Tibial nerve (tissue), 4 donors: Measurements from ENCODE around the gene TSC22D1. TPM values are rescaled to one million over a fixed set of nuclear protein-coding genes. Genes with fewer than 3 reads are reported as not detected.

Source experiments
- DNase-seq, 2 donors: peaks; one replicate each; pipeline ENCODE4 v3.0.0-alpha.2; 2019; ENCODE audit warnings: low spot score in 2 of 2
- H3K27ac ChIP-seq, 4 donors: fragments of 200-600 bp; sonication (generic) in 3 of 4; one replicate each; pipeline ENCODE4 v1.5.1; 2017 to 2019; ENCODE audit warnings: mild to moderate bottlenecking in 1 of 4
- H3K27me3 ChIP-seq, 2 donors: fragments of 200-600 bp; sonication (generic) in 1 of 2; one replicate each; pipeline versions ENCODE4 v1.5.1 to v1.6.0; 2017 to 2019
- H3K36me3 ChIP-seq, 3 donors: fragments of 200-600 bp; sonication (generic); one replicate each; pipeline ENCODE4 v1.5.1; 2018 to 2019
- H3K4me1 ChIP-seq, 4 donors: fragments of 200-600 bp; sonication (generic) in 3 of 4; one replicate each; pipeline ENCODE4 v1.5.1; 2017 to 2019
- H3K4me3 ChIP-seq, 4 donors: fragments of 200-600 bp; sonication (generic) in 3 of 4; one replicate each; pipeline ENCODE4 v1.5.1; 2017 to 2019; ENCODE audit warnings: mild to moderate bottlenecking in 1 of 4, moderate library complexity in 1 of 4
- H3K9me3 ChIP-seq, 4 donors: fragments of 200-600 bp; sonication (generic) in 3 of 4; one replicate each; pipeline ENCODE4 v1.5.1; 2017 to 2019
- CTCF ChIP-seq, 5 experiments: fragments of 200-600 bp in 3 of 5; fragments of 450-650 bp in 2 of 5; sonication (generic) in 3 of 5; IDR thresholded peaks; one replicate each; pipeline ENCODE4 v1.5.1; 2016 to 2019; ENCODE audit warnings: antibody characterized with exemption in 5 of 5, mild to moderate bottlenecking in 3 of 5, moderate library complexity in 2 of 5
- EP300 ChIP-seq, 2 donors: sonication (generic); formaldehyde crosslinking; IDR thresholded peaks; one replicate each; pipeline ENCODE4 v1.6.1; 2017; ENCODE audit warnings: antibody characterized with exemption in 2 of 2, mild to moderate bottlenecking in 1 of 2
- POLR2A ChIP-seq, 2 donors: fragments of 450-650 bp; IDR thresholded peaks; one replicate each; pipeline ENCODE4 v1.6.1; 2017; ENCODE audit warnings: antibody characterized with exemption in 2 of 2, mild to moderate bottlenecking in 2 of 2, moderate library complexity in 2 of 2
- WGBS, 2 donors: methylation state at CpG; one replicate each; pipeline ENCODE4 v1.1.5; 2018; 5-methylcytosine and 5-hydroxymethylcytosine counted together
- total RNA-seq, 4 donors: library from RNA; depleted of rRNA; stranded (reverse); fragments of >200 nt; gene quantifications; one replicate each; pipeline ENCODE4 v1.1.0, GENCODE V29; 2016

TSC22D1 gene
- total RNA-seq, 4 donors from 2014 or later: 203 to 334 (median 213) TPM

DNA sequence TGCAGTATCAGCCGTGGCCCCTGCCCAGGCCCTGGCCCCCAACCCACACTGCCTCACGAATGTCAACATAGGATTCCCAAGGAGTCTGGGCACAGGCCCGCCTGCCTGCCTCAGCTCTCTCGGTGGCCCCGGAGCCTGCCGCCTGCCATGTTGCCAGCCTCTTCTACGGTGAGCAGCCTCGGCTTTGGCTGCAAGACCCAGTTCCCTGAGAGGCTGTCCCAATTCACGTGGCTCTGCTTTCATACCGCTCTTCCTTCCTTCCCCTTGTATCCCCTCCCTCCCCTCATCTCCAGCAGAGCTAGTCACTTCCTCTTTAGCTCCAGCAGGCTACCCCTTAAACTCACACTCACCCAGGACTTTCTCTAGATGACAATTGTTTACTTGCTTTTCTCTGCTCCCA, 159.8 kb downstream of the TSC22D1 start:
- WGBS, 2 donors: 76 to 79% methylated on average over 10 of the region's 10 CpGs
- no peaks in the 10 kb centered on the region for H3K4me1 ChIP-seq
- H3K27ac ChIP-seq: no peak overlapping the region
- TF ChIP-seq POLR2A (IDR thresholded peaks at IDR 0.05) (no peak), EP300 (IDR thresholded peaks at IDR 0.05) (no peak), CTCF (IDR thresholded peaks at IDR 0.05) (no peak)
- no peaks in the 10 kb centered on the region for H3K27me3 ChIP-seq
- no peak for DNase-seq
- H3K36me3 ChIP-seq: no peaks in the 10 kb centered on the region
- no peak overlapping the region for H3K4me3 ChIP-seq
- no peaks in the 10 kb centered on the region for H3K9me3 ChIP-seq

DNA sequence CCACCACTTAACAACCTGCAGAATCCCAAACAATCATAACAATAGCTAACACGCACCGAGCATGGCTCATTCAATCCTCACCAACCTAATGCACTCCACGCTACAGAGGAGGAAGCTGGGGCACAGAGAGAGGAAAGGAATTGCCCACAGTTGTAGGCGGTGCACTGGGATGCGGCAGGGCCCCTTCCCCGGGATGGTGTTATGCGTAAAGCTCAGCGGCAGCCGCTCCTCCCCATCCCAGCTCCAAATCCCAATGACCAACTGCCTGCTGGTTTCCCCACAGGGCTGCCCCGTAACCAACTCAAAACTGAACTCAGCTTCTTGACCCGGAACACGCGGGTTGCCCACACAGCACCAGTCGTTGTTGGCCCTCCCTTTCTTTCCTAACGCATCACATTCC, 160.3 kb downstream of the TSC22D1 start:
- no peak for TF ChIP-seq POLR2A (IDR thresholded peaks at IDR 0.05)
- TF ChIP-seq CTCF (IDR thresholded peaks at IDR 0.05): no peak
- TF ChIP-seq EP300 (IDR thresholded peaks at IDR 0.05): no peak
- WGBS, 2 donors: 71 to 78% methylated on average over 15 of the region's 15 CpGs
- Histone ChIP-seq H3K27me3 (no peaks in the 10 kb centered on the region), H3K9me3 (no peaks in the 10 kb centered on the region), H3K4me3 (no peak overlapping the region), H3K4me1 (no peaks in the 10 kb centered on the region), H3K27ac (no peak overlapping the region), H3K36me3 (no peaks in the 10 kb centered on the region)
- DNase-seq: no peak

DNA sequence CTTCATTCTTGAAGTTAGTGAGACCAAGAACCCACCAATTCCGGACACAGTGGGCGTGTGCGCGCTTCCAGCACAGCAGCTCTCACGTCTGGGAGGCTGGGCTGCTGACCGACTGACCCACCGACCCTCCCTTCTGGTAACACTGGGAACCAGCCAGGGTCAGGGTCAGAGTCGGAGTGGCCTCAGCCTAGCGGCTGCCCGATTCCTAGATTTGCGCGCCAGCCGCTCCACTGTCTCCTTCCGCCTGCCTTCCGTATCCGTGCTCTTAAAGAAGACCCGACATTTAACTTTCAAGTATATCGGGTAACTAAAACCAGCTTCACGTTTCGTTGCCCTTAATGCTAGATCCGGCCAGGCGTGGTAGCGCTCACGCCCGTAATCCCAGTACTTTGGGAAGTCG, 161.4 kb downstream of the TSC22D1 start:
- 93 to 95% methylated on average over 26 of the region's 26 CpGs for WGBS, 2 donors
- H3K9me3 ChIP-seq: no peaks in the 10 kb centered on the region
- H3K27me3 ChIP-seq: no peaks in the 10 kb centered on the region
- no peak overlapping the region for H3K27ac ChIP-seq
- no peaks in the 10 kb centered on the region for H3K36me3 ChIP-seq
- no peak for DNase-seq
- H3K4me3 ChIP-seq: no peak overlapping the region
- no peaks in the 10 kb centered on the region for H3K4me1 ChIP-seq
- TF ChIP-seq POLR2A (IDR thresholded peaks at IDR 0.05): no peak
- no peak for TF ChIP-seq CTCF (IDR thresholded peaks at IDR 0.05)
- TF ChIP-seq EP300 (IDR thresholded peaks at IDR 0.05): no peak

- no peak for DNase-seq
- 91 to 92% methylated on average over 13 of the region's 13 CpGs for WGBS, 2 donors
- no peak overlapping the region for H3K4me3 ChIP-seq
These were observed 163.0 kb downstream of the TSC22D1 start for GRCh38 chr13:44413095-44413494.

DNA sequence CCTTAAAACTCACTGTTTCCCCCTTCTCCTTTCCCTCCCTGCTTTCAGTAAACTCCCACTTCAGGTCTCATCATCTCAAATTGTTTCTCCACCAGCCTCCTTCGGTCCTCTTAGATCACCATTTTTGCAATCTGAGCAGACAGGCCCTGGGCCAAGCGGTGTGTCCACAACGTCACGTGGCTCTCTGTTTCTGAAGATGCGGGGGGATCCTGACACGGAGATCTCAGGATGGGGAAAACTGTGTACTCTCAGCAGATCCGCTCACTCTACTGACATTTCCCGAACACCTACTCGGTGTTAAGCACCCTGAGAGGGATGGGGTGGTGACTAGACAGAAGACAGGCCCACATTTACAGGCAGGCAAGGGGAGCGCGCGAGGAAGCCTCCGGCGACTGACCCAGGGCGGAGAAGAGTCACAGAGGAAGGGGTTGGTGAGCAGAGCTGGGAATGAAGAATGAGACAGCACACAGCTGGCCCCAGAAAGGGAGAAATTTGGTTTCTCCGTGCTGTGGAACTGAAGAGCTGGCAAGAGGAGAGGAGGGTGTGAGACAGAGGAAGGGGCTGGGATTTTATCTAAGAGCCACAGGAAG, 163.7 kb downstream of the TSC22D1 start:
- no peak for DNase-seq
- H3K27ac ChIP-seq: no peak overlapping the region
- no peaks in the 10 kb centered on the region for H3K4me1 ChIP-seq
- no peak for TF ChIP-seq CTCF (IDR thresholded peaks at IDR 0.05)
- TF ChIP-seq EP300 (IDR thresholded peaks at IDR 0.05): no peak
- TF ChIP-seq POLR2A (IDR thresholded peaks at IDR 0.05): no peak
- H3K36me3 ChIP-seq: no peaks in the 10 kb centered on the region
- no peaks in the 10 kb centered on the region for H3K27me3 ChIP-seq
- H3K9me3 ChIP-seq: no peaks in the 10 kb centered on the region
- no peak overlapping the region for H3K4me3 ChIP-seq
- whole genome bisulfite sequencing, 2 donors: 81 to 89% methylated on average over 16 of the region's 16 CpGs

More at GRCh38 chr13:44413095-44413494, 163.0 kb downstream of the TSC22D1 start:
- no peak overlapping the region for H3K27ac ChIP-seq
- no peaks in the 10 kb centered on the region for H3K9me3 ChIP-seq
- no peak for TF ChIP-seq EP300 (IDR thresholded peaks at IDR 0.05)
- TF ChIP-seq CTCF (IDR thresholded peaks at IDR 0.05): no peak
- TF ChIP-seq POLR2A (IDR thresholded peaks at IDR 0.05): no peak
- H3K4me1 ChIP-seq: no peaks in the 10 kb centered on the region
- no peaks in the 10 kb centered on the region for H3K36me3 ChIP-seq
- H3K27me3 ChIP-seq: no peaks in the 10 kb centered on the region
